GM12878 (cell line): ENCODE data around the gene PATL1. TPM values are rescaled to one million over a fixed set of nuclear protein-coding genes. Genes with fewer than 3 reads are reported as not detected.

Experiments
- ATAC-seq: fragments of 200-7000 bp; cut with Tn5 transposase; 3 replicates; pipeline ENCODE4 v1.9.1; 2020; ENCODE audit warnings: mild to moderate bottlenecking, moderate library complexity
- BruUV-seq: library from RNA; stranded (reverse); fragments of 400-500 nt; replicated peaks from 2 replicates; lab custom pipeline; 2021; lab: Mats Ljungman, UMichigan
- CTCF ChIA-PET: fragments of 300-600 bp; sonication (Branson Sonifier 250); formaldehyde crosslinking; extraction: SDS; loops from one replicate; lab custom pipeline; 2021; ENCODE audit warnings: inconsistent platforms; lab: Yijun Ruan, JAX
- POLR2A ChIA-PET: fragments of 350-600 bp; formaldehyde crosslinking; extraction: SDS; loops from one replicate; lab custom pipeline; 2021; ENCODE audit warnings: inconsistent platforms; lab: Charles Lee
- RAD21 ChIA-PET: fragments of 300-600 bp; sonication (Branson Sonifier 250); formaldehyde crosslinking; loops from one replicate; lab custom pipeline; 2023; ENCODE audit warnings: antibody characterized with exemption; ENCODE audit not compliant: unreplicated experiment; lab: Charles Lee
- SMC1A ChIA-PET: fragments of 300-600 bp; sonication (Branson Sonifier 250); formaldehyde crosslinking; loops from one replicate; lab custom pipeline; 2023; ENCODE audit not compliant: unreplicated experiment, uncharacterized antibody; lab: Charles Lee
- DNase-seq: peaks from one replicate; pipeline ENCODE4 v3.0.0-alpha.2; 2011; ENCODE audit warnings: low read depth, low spot score
- FAIRE-seq: peaks from 3 replicates; lab custom pipeline; 2011; peaks lifted over from hg19 to GRCh38; lab: Jason Lieb, UNC
- H2AFZ ChIP-seq: 2 replicates; pipeline ENCODE4 v1.6.0; 2011; ENCODE audit warnings: low read depth, low read length, control low read depth; ENCODE audit not compliant: control insufficient read depth
- H3K27ac ChIP-seq: 2 replicates; pipeline ENCODE4 v1.5.1; 2011; ENCODE audit warnings: control low read depth; ENCODE audit not compliant: control insufficient read depth, insufficient read depth
- H3K27me3 ChIP-seq, 2 experiments: replicated peaks in 1 of 2; 2 replicates each; pipeline versions ENCODE4 v1.6.0 to v1.6.1; 2011; ENCODE audit warnings: low read length in 1 of 2; ENCODE audit not compliant: control insufficient read depth in 2 of 2, insufficient read depth in 2 of 2
- H3K36me3 ChIP-seq, 2 experiments: 2 replicates each; pipeline ENCODE4 v1.5.1; 2011; ENCODE audit warnings: low read length in 1 of 2; ENCODE audit not compliant: control insufficient read depth in 2 of 2, insufficient read depth in 2 of 2
- H3K4me1 ChIP-seq: 2 replicates; pipeline ENCODE4 v1.6.1; 2011; ENCODE audit warnings: mild to moderate bottlenecking, low read length, moderate library complexity, mixed read lengths; ENCODE audit not compliant: control insufficient read depth, insufficient read depth
- H3K4me2 ChIP-seq: 2 replicates; pipeline ENCODE4 v1.6.0; 2011; ENCODE audit warnings: control low read depth; ENCODE audit not compliant: control insufficient read depth, insufficient read depth
- H3K4me3 ChIP-seq: fragments of 200-600 bp; sonication (generic); 2 replicates; pipeline ENCODE4 v1.5.1; 2016
- H3K79me2 ChIP-seq: 2 replicates; pipeline ENCODE4 v1.6.0; 2011; ENCODE audit warnings: low read length; ENCODE audit not compliant: control insufficient read depth, insufficient read depth
- H3K9ac ChIP-seq: 2 replicates; pipeline ENCODE4 v1.8.0; 2011; ENCODE audit warnings: low read length, control low read depth, mixed read lengths; ENCODE audit not compliant: control insufficient read depth, insufficient read depth
- H3K9me3 ChIP-seq: replicated peaks from 3 replicates; pipeline ENCODE4 v1.5.1; 2011; ENCODE audit warnings: mild to moderate bottlenecking, low read length; ENCODE audit not compliant: control insufficient read depth, insufficient read depth
- H4K20me1 ChIP-seq: 2 replicates; pipeline ENCODE4 v1.6.0; 2011; ENCODE audit not compliant: control insufficient read depth, insufficient read depth
- ESRRA ChIP-seq: IDR thresholded peaks from 2 replicates; pipeline ENCODE4 v1.6.1; 2012; ENCODE audit warnings: mild to moderate bottlenecking, low read length, improper control_type of control experiment
- NR2F1 ChIP-seq: fragments of 450-650 bp; conservative IDR thresholded peaks from 2 replicates; pipeline ENCODE4 v1.6.1; 2017; ENCODE audit warnings: mild to moderate bottlenecking
- NRF1 ChIP-seq: conservative IDR thresholded peaks from 2 replicates; pipeline ENCODE4 v1.6.1; 2011; ENCODE audit warnings: mild to moderate bottlenecking, low read depth, low read length, improper control_type of control experiment
- RAD21 ChIP-seq: IDR thresholded peaks from 2 replicates; pipeline ENCODE4 v1.6.1; 2011; ENCODE audit warnings: mild to moderate bottlenecking, low read depth, low read length, moderate library complexity; ENCODE audit not compliant: insufficient read depth
- SMAD1 ChIP-seq: fragments of 450-650 bp; IDR thresholded peaks from 2 replicates; pipeline ENCODE4 v1.6.1; 2018; ENCODE audit warnings: mild to moderate bottlenecking, low read depth; ENCODE audit not compliant: partially characterized antibody
- SPI1 ChIP-seq: IDR thresholded peaks from 2 replicates; pipeline ENCODE4 v1.6.1; 2011; ENCODE audit warnings: low read depth, mild to moderate bottlenecking, low read length, moderate library complexity, borderline replicate concordance; ENCODE audit not compliant: insufficient read depth
- TBL1XR1 ChIP-seq: IDR thresholded peaks from 2 replicates; pipeline ENCODE4 v1.6.1; 2012; ENCODE audit warnings: low read depth, low read length, improper control_type of control experiment
- ZNF384 ChIP-seq: IDR thresholded peaks from 2 replicates; pipeline ENCODE4 v1.6.1; 2012; ENCODE audit warnings: low read depth, mild to moderate bottlenecking, low read length, improper control_type of control experiment, borderline replicate concordance
- in situ Hi-C: fragments of 300-500 bp; cut with MboI; formaldehyde crosslinking; loops from 9 replicates; pipeline ENCODE4 v1.14.3; 2018; ENCODE audit warnings: mixed read lengths
- intact Hi-C: fragments of 100-400 bp; cut with micrococcal nuclease; formaldehyde crosslinking; loops from one replicate; pipeline ENCODE4 v1.14.2; 2022; ENCODE audit not compliant: unreplicated experiment
- polyA plus RNA-seq, 11 experiments: library from polyadenylated mRNA; depleted of rRNA in 4 of 11; unstranded in 6 of 11; stranded (reverse) in 5 of 11; fragments of >200 nt; fragmentation: Nextera tagmentation in 4 of 11; fragmentation: Illumina TruSeq in 1 of 11; extraction: Ambion mirVana in 4 of 11; extraction: Trizol in 1 of 11; gene quantifications; 1 replicate in 1 of 11; 2 replicates in 10 of 11; pipeline versions ENCODE4 v1.2.1 to v1.2.3, GENCODE V29; 2011 to 2016; ENCODE audit warnings: inconsistent platforms in 2 of 11, missing spikeins in 2 of 11, low read depth in 1 of 11
- total RNA-seq, 4 experiments: library from RNA; depleted of rRNA in 3 of 4; stranded (reverse); fragments of >200 nt in 3 of 4; fragmentation: Illumina TruSeq in 1 of 4; extraction: Trizol in 1 of 4; gene quantifications; 2 replicates each; pipeline versions ENCODE4 v1.2.1 to v1.2.3, GENCODE V29; 2013 to 2021

Gene PATL1
- total and polyA plus RNA-seq, 10 of the 15 experiments (the other 5 are each of a cell fraction or from before 2014, with no cell fraction given) = 5.3 to 62.0 (median 14.9) TPM

DNA sequence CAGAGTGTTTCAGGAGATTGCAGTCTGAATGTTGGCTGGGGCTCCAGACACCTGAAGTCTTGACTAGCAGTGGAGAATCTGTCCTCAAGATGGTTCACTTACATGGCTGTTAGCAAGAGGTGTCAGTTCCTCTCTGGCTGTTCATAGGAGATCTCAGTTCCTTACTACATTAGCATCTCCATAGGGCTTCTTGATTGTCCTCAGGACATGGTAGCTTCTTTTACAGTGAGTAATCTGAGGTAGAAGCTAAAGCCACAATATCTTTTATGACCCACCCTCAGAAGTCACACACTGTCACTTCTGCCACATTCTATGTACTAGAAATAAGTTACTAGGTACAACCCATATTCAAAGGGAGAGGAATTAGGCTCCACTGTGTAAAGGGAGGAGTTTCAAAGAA, 10.5 kb upstream of the PATL1 start:
- POLR2A ChIA-PET = no interaction called here
- Histone ChIP-seq H3K27me3 (no peaks in the 10 kb centered on the region), H3K4me3 (no peak overlapping the region), H3K9ac (no peak overlapping the region), H3K4me1 (no peaks in the 10 kb centered on the region), H2AFZ (no peak overlapping the region), H3K9me3 (no peaks in the 10 kb centered on the region), H3K36me3 (no peaks in the 10 kb centered on the region), H3K4me2 (no peak overlapping the region), H3K79me2 (no peaks in the 10 kb centered on the region), H4K20me1 (no peaks in the 10 kb centered on the region), H3K27ac (no peak overlapping the region)
- CTCF ChIA-PET = interaction anchor here (1.4 to 3.4 kb wide), 3 partner anchors 10 to 141 kb away, joined by 6 to 27 read pairs (median 8); partner anchors contain the start of gene PATL1
- peak; percentile 37 for ATAC-seq
- in situ Hi-C loops = loop anchor here (10.0 to 25.0 kb wide), 2 partner anchors 145 to 392 kb away; no protein-coding TSS in a partner anchor
- no peak for DNase-seq
- RAD21 ChIA-PET = interaction anchor here (1.2 to 1.7 kb wide), 3 partner anchors 8 to 142 kb away, joined by 4 to 7 read pairs (median 5); no protein-coding TSS in a partner anchor
- intact Hi-C loops = no loop called here
- BruUV-seq = no TSS peak
- TF ChIP-seq NRF1 (no peak), SMAD1 (no peak), ESRRA (no peak), TBL1XR1 (no peak), SPI1 (peak; percentile 73), RAD21 (no peak), NR2F1 (no peak), ZNF384 (no peak)
- SMC1A ChIA-PET = interaction anchor here (1.6 to 2.7 kb wide), 2 partner anchors 113 to 141 kb away, joined by 4 to 11 read pairs; no protein-coding TSS in a partner anchor
- FAIRE-seq = no peak
